Measurements from ENCODE around the gene SPRN. TPM values are rescaled to one million over a fixed set of nuclear protein-coding genes. Genes with fewer than 3 reads are reported as not detected.
"Not testable (repeated sequence)": the region's sequence is repeated elsewhere in the genome, so short reads cannot be mapped to it uniquely, and the experiment has no call there.

The SPRN gene
- total RNA-seq, 1 donor from 2014 or later, result not detected

- H3K4me3 ChIP-seq (ENCODE audit: low read depth, low read length), result no peak overlapping the region
- H3K27me3 ChIP-seq (ENCODE audit: control insufficient read depth, insufficient read depth, low read length), result no peaks in the 10 kb centered on the region
- no peaks in the 10 kb centered on the region for H3K36me3 ChIP-seq (ENCODE audit: control insufficient read depth, insufficient read depth, low read length)
- TF ChIP-seq, protein P1, sequence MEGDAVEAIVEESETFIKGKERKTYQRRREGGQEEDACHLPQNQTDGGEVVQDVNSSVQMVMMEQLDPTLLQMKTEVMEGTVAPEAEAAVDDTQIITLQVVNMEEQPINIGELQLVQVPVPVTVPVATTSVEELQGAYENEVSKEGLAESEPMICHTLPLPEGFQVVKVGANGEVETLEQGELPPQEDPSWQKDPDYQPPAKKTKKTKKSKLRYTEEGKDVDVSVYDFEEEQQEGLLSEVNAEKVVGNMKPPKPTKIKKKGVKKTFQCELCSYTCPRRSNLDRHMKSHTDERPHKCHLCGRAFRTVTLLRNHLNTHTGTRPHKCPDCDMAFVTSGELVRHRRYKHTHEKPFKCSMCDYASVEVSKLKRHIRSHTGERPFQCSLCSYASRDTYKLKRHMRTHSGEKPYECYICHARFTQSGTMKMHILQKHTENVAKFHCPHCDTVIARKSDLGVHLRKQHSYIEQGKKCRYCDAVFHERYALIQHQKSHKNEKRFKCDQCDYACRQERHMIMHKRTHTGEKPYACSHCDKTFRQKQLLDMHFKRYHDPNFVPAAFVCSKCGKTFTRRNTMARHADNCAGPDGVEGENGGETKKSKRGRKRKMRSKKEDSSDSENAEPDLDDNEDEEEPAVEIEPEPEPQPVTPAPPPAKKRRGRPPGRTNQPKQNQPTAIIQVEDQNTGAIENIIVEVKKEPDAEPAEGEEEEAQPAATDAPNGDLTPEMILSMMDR (IDR thresholded peaks at IDR 0.05; ENCODE audit: insufficient read depth, low read length, severe bottlenecking), result no peak
- DNase-seq (ENCODE audit: low read depth) (no peak), FAIRE-seq (no peak)
These were observed 15.4 kb upstream of the SPRN start for GRCh38 chr10:133439517-133440461.

DNA sequence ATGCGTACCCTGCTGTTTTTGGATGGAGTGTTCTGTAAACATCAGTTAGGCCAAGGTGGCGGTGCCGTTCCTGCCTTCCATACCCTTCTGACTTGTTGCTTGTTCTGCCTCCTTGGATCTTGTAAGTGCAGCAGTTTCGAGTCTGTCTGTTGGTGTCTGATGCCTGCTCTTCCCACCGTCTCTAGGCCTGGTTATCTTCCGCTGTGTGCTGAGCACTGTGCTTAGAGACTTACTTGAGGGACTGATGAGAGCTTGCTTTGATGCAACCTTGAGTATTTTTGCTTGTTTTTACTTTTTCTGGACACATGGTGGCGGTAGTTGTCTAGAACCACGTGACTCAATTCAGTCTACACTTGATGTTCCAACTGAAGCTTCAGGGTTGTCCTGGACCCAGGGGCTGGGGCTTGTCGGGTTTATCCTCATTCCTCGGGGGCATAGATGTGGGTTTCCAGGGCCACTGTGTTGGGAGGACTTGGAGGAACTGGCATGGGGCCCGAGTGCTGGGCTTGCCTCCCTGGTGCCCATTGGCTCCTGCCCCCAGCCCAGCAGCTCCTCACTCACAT, 14.4 kb upstream of the SPRN start:
- no peaks in the 10 kb centered on the region for H3K27me3 ChIP-seq (ENCODE audit: control insufficient read depth, insufficient read depth, low read length)
- no peaks in the 10 kb centered on the region for H3K36me3 ChIP-seq (ENCODE audit: control insufficient read depth, insufficient read depth, low read length)
- no peak overlapping the region for H3K4me3 ChIP-seq (ENCODE audit: low read depth, low read length)
- DNase-seq (ENCODE audit: low read depth), result peak; percentile 15
- TF ChIP-seq, protein P1 (IDR thresholded peaks at IDR 0.05; ENCODE audit: insufficient read depth, low read length, severe bottlenecking), result peak; percentile 26
- no peak for FAIRE-seq

GRCh38 chr10:133432789-133433188, 8.4 kb upstream of the SPRN start:
- FAIRE-seq; H3K4me3 ChIP-seq (ENCODE audit: low read depth, low read length); DNase-seq (ENCODE audit: low read depth); H3K27me3 ChIP-seq (ENCODE audit: control insufficient read depth, insufficient read depth, low read length); H3K36me3 ChIP-seq (ENCODE audit: control insufficient read depth, insufficient read depth, low read length): not testable (repeated sequence)

- H3K27me3 ChIP-seq (ENCODE audit: control insufficient read depth, insufficient read depth, low read length); H3K4me3 ChIP-seq (ENCODE audit: low read depth, low read length); H3K36me3 ChIP-seq (ENCODE audit: control insufficient read depth, insufficient read depth, low read length); DNase-seq (ENCODE audit: low read depth): not testable (repeated sequence)
- FAIRE-seq, result peak; percentile 98
These were observed 7.6 kb upstream of the SPRN start for GRCh38 chr10:133431888-133432613.

DNA sequence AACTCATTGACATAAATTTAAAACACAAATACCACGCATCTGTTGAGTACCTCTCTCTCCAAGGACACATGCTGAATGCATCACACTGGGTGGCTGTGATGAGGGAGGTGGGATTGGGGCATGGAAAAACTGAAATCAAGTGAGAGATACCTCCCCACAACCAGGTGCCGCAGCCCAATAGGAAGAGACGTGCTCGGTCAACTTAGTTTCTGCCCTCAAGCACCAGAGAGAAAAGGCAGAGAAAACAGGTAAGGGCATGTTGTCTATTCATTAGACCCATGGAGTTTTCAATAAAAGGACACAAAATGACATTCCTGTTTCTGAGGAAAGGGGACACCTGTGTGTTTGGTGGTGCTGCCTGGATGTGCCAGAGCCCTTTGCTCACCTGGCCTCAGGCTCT, 5.1 kb upstream of the SPRN start:
- peak; percentile 76 for FAIRE-seq
- not testable (repeated sequence) for DNase-seq (ENCODE audit: low read depth)

GRCh38 chr10:133424102-133424501, 323 bp downstream of the SPRN start:
- H3K27me3 ChIP-seq (ENCODE audit: control insufficient read depth, insufficient read depth, low read length); FAIRE-seq; H3K4me3 ChIP-seq (ENCODE audit: low read depth, low read length); H3K36me3 ChIP-seq (ENCODE audit: control insufficient read depth, insufficient read depth, low read length); DNase-seq (ENCODE audit: low read depth): not testable (repeated sequence)

More for the DNA sequence above, 5.1 kb upstream of the SPRN start:
- H3K36me3 ChIP-seq (ENCODE audit: control insufficient read depth, insufficient read depth, low read length); H3K27me3 ChIP-seq (ENCODE audit: control insufficient read depth, insufficient read depth, low read length); H3K4me3 ChIP-seq (ENCODE audit: low read depth, low read length): not testable (repeated sequence)

GRCh38 chr10:133422807-133423771, 1.3 kb downstream of the SPRN start:
- TF ChIP-seq, protein P1 (IDR thresholded peaks at IDR 0.05; ENCODE audit: insufficient read depth, low read length, severe bottlenecking), result no peak
- H3K4me3 ChIP-seq (ENCODE audit: low read depth, low read length), result no peak overlapping the region
- DNase-seq (ENCODE audit: low read depth) (no peak), FAIRE-seq (no peak)
- peaks cover 4% of the 10 kb centered on the region for H3K27me3 ChIP-seq (ENCODE audit: control insufficient read depth, insufficient read depth, low read length)
- H3K36me3 ChIP-seq (ENCODE audit: control insufficient read depth, insufficient read depth, low read length), result peaks cover 1% of the 10 kb centered on the region
